HEK293 (cell line): ENCODE results near the gene DYNLL2.

Experiments
- CTCF ChIP-seq: fragments of 450-650 bp; formaldehyde crosslinking; IDR thresholded peaks from 2 replicates; pipeline ENCODE4 v1.5.1; 2016; ENCODE audit warnings: missing biosample characterization, missing genetic modification characterization
- ZFP41 ChIP-seq: fragments of 450-650 bp; formaldehyde crosslinking; IDR thresholded peaks from 2 replicates; pipeline ENCODE4 v1.5.1; 2016; ENCODE audit warnings: missing biosample characterization, missing genetic modification characterization, borderline replicate concordance
- ZNF18 ChIP-seq: fragments of 450-650 bp; formaldehyde crosslinking; IDR thresholded peaks from 2 replicates; pipeline ENCODE4 v1.5.1; 2016; ENCODE audit warnings: missing biosample characterization, missing genetic modification characterization
- ZNF311 ChIP-seq: fragments of 450-650 bp; formaldehyde crosslinking; IDR thresholded peaks from 2 replicates; pipeline ENCODE4 v1.5.1; 2017; ENCODE audit warnings: missing biosample characterization, missing genetic modification characterization, borderline replicate concordance
- TF ChIP-seq, protein P1 (sequence below): fragments of 450-650 bp; formaldehyde crosslinking; IDR thresholded peaks from 2 replicates; pipeline ENCODE4 v1.5.1; 2016; ENCODE audit warnings: missing biosample characterization, missing genetic modification characterization

GRCh38 chr17:58052407-58052806, 30.8 kb upstream of the DYNLL2 start:
- no peak for TF ChIP-seq ZNF311 (tag by site-specific recombination)
- TF ChIP-seq CTCF (tag by site-specific recombination): no peak
- TF ChIP-seq ZFP41 (tag by site-specific recombination): no peak
- TF ChIP-seq, protein P1, sequence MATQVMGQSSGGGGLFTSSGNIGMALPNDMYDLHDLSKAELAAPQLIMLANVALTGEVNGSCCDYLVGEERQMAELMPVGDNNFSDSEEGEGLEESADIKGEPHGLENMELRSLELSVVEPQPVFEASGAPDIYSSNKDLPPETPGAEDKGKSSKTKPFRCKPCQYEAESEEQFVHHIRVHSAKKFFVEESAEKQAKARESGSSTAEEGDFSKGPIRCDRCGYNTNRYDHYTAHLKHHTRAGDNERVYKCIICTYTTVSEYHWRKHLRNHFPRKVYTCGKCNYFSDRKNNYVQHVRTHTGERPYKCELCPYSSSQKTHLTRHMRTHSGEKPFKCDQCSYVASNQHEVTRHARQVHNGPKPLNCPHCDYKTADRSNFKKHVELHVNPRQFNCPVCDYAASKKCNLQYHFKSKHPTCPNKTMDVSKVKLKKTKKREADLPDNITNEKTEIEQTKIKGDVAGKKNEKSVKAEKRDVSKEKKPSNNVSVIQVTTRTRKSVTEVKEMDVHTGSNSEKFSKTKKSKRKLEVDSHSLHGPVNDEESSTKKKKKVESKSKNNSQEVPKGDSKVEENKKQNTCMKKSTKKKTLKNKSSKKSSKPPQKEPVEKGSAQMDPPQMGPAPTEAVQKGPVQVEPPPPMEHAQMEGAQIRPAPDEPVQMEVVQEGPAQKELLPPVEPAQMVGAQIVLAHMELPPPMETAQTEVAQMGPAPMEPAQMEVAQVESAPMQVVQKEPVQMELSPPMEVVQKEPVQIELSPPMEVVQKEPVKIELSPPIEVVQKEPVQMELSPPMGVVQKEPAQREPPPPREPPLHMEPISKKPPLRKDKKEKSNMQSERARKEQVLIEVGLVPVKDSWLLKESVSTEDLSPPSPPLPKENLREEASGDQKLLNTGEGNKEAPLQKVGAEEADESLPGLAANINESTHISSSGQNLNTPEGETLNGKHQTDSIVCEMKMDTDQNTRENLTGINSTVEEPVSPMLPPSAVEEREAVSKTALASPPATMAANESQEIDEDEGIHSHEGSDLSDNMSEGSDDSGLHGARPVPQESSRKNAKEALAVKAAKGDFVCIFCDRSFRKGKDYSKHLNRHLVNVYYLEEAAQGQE (tag by site-specific recombination): no peak
- TF ChIP-seq ZNF18 (tag by site-specific recombination): no peak
